ENCODE data around the gene FMN1.
A peak's percentile ranks its signal among the peaks of the same experiment; 100 is the strongest.

The FMN1 gene

GRCh38 chr15:33044598-33044997, 149.9 kb downstream of the FMN1 start:
- DNase-seq = no peak

- no peak for DNase-seq
These were observed 150.9 kb downstream of the FMN1 start for GRCh38 chr15:33043636-33044035.

DNA sequence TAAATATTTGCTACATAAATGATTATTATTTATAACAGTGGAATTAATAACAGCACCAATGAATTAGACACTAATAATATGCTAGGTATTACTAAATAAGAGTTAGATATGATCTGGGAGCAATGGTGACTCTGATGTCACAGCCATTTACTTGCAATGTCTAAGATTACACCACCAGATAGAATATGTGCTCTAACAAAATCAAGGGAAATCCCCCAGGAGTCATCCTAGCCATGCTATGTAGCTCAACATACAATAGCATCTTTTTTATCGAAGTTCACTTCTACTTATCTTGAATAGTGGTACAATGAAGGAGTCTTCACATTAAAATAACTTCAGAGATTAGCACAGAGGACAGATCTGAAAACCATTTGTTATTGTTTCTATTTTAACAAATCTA, 154.0 kb downstream of the FMN1 start:
- DNase-seq = no peak

GRCh38 chr15:33034588-33034987, 159.9 kb downstream of the FMN1 start:
- no peak for DNase-seq

DNA sequence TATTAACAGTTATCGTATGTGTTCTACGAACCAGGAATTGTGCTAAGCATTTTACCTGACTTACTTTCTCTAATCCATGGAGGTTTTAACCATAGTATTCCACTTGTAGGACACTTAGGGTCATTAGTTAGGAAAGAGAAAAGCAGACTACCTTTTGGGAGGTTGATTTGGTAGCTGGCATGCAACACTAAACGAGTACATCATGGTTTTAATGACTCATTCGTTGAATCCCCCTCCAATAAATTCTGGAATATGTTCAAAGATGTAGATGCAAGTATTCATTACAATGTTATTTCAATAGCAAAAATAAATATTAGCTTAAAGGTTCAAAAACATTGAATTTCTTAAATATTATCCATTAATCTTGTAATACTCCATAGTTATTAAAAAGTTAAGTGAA, 162.5 kb downstream of the FMN1 start:
- DNase-seq = no peak

GRCh38 chr15:33031324-33031821, 163.1 kb downstream of the FMN1 start:
- DNase-seq = no peak

GRCh38 chr15:33030315-33030714, 164.2 kb downstream of the FMN1 start:
- DNase-seq = no peak

- DNase-seq = no peak
These were observed 165.3 kb downstream of the FMN1 start for GRCh38 chr15:33029109-33029652.

- DNase-seq = no peak
These were observed 166.0 kb downstream of the FMN1 start for GRCh38 chr15:33028495-33028894.

DNA sequence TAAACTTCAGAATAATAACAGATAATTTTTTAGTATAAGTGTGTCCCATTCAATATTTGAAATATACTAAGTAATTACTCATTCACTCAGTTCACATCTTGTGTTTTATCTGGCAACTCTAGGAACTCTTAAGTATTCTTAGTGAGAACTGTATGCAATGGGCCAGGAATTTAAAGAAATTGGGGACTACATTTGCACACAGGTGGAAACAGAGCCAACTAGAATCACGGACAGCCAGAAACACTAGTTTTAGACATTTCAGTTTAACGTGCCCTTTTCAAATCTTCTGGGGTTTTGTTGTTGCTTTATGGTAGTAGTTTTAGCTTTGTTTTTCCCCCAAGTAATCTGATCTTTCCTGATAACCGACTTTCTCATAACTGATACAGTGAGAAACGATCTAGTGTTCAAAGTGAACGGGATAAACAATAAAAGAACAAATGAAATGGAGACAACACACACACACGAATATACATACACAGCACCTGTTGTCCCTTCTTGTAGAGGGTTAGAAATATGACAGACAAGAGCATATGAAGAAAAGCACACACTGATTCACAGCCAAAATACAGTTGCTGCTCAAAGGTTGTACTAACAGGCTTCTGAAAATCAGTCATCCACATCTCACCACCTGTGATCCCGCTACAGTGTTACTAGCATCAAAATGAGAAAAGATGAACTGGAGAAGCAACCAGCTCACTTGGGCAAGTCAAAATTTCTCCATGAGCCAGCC, 167.0 kb downstream of the FMN1 start:
- no peak for DNase-seq

DNA sequence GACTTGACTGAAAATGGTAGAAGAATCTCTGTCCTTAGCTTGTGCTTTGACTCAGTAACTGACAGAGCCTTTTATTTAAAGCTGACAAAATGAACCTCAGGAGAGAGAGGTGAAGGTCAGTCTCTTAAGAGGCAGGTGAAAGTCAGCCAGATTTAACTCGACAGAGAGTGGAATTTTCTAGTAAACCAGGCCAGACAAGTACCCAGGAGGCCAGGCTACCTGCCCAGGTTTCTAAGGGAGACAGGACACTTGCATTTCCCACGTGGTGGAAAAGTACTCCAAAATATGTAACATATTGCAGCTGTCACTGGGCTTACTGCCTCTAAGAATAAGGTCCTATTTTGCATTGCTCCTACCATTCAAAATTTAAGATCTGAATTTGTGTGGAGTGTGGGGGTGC, 167.9 kb downstream of the FMN1 start:
- DNase-seq = no peak

GRCh38 chr15:33022629-33023028, 171.9 kb downstream of the FMN1 start:
- no peak for DNase-seq

DNA sequence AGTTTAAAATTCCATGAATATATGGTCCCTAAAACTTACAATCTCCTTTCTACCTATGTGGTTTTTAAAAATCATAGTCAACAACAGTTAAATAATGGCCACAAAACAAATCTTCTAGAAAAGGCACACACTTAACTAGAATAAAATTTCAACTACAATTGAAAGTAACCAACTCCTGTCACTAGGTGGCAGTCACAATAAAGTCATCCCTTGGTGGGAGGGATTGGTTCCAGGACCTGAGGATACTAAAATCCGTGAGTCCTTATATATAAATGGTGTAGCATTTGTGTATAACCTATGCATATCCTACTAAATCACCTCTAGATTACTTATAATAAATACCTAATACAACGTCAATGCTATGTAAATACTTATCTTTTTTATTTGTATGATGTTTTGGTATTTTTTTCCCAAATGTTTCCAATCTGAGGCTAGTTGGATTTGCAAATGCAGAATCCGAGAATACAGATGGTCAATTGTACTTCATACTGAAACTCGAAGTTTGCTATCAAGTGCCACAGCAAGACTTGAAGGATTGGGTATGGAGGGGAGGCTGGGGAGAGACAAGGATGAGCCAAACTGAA, 172.6 kb downstream of the FMN1 start:
- DNase-seq = peak; percentile 46

DNA sequence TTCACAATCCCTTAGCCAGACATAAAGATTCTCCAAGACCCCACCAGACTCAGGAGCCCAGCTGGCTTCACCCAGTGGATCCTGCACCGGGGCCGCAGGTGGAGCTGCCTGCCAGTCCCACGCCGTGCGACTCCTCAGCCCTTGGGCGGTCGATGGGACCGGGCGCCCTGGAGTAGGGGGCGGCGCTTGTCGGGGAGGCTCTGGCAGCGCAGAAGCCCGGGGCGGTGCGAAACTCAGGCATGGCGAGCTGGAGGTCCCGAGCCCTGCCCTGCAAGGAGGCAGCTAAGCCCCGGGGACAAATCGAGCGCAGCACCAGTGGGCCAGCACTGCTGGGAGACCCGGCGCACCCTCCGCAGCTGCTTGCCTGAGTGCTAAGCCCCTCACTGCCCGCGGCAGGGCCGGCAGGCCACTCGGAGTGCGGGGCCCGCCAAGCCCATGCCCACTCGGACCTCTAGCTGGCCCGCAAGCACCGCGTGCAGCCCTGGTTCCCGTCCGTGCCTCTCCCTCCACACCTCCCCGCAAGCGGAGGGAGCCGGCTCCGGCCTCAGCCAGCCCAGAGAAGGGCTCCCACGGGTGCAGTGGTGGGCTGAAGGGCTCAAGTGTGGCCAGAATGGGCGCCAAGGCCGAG, 175.0 kb downstream of the FMN1 start:
- DNase-seq = no peak

GRCh38 chr15:33016405-33017024, 178.0 kb downstream of the FMN1 start:
- DNase-seq = peak; percentile 6

DNA sequence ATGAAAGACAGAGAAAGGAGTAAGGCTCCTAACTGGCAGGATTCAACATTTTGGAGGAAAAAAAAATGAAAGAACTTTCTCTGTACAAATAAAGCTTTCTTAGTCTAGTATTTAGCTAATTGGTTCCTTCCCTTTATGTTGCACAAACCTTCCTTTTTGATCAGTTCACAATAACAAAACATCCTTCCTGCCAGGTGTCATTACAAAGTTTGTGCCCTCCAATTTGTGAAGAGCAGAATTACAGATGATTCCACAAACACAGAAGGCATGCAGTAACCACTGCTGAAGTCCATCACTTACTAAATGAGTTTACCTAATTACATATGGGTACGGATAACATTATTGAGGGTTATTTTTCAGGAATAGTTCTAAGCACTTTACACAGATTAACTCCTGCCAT, 179.9 kb downstream of the FMN1 start:
- DNase-seq = no peak

DNA sequence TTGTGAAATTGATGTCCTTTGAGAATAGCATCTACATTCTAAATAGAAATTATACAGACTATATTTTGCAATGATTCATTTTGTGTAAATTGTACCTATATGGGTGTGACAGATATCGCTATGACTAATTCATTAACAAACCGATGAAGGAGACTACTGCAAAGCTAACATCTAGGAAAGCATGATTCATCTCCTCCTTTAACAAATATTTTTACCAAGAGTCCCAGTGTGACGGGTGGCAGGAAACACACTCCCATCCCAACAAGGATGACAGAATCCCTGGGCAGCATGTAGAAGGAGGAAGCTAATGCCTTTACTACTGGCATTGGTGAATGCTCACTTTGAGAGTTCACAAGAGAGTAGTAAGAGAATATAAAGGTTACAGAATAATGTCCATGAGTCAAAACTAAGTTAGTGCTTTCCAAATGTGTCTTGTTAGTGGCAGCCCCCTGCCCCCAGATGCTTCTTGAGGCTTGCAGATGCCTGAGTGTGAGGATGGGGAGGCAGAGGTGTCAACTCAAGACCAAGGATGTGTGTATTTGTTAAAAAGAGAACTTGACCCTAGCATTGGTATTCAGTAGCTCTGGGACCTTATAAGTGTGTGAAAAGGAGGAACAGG, 180.6 kb downstream of the FMN1 start:
- peak; percentile 33 for DNase-seq

- no peak for DNase-seq
These were observed 182.5 kb downstream of the FMN1 start for GRCh38 chr15:33011976-33012375.

DNA sequence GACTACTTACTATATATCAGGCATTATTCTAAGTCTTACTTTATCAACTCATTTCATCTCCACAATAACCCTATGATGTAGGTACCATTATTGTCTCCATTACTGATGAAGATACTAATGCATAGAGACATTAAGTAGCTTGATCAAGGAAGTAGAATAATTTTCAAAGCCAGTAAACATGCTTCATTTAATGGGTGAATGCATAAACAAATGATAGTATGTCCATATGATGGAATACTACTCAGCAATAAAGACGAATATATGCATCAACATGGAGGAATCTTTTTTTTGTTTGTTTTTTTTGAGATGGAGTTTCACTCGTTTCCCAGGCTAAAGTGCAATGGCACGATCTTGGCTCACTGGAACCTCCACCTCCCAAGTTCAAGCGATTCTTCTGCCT, 184.9 kb downstream of the FMN1 start:
- DNase-seq = no peak

- no peak for DNase-seq
These were observed 185.5 kb downstream of the FMN1 start for GRCh38 chr15:33009026-33009425.

GRCh38 chr15:33008284-33008995, 186.1 kb downstream of the FMN1 start:
- DNase-seq = no peak

GRCh38 chr15:33007303-33007855, 187.1 kb downstream of the FMN1 start:
- DNase-seq = no peak
